ENCODE measurements around the gene ASXL3.

The ASXL3 gene

DNA sequence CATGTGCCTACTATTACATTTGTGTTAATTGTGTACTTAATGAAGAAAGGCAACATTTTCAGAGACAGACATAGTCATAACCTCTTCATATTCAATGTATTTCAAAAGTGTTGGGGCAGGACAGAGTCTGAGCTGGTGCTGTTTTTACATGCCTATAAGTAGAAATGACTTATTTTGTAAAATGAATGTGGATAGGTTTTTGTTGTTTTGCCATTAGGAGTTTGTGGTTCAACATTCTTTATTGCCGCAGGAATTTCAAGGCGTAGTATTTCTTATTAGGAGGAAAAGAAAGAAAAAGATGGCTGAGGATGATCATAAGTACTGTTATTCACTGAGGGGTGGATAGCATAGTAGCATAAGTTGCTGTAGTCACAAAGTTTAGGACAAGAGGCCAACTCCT lies 21.2 kb upstream of the ASXL3 start:
- TF ChIP-seq EZH2phosphoT487 (conservative IDR thresholded peaks at IDR 0.05; ENCODE audit: low read length) (no peak), CTCF (IDR thresholded peaks at IDR 0.05; ENCODE audit: insufficient read depth, low read length, poor library complexity, severe bottlenecking) (no peak)
- H4K20me1 ChIP-seq (ENCODE audit: low read depth, low read length): no peaks in the 10 kb centered on the region
- H3K36me3 ChIP-seq (ENCODE audit: low read length): no peaks in the 10 kb centered on the region
- H3K9me2 ChIP-seq (replicated peaks; ENCODE audit: insufficient read depth, low read length): no peaks in the 10 kb centered on the region
- no peak overlapping the region for H3K4me2 ChIP-seq (ENCODE audit: low read depth, low read length, poor library complexity, severe bottlenecking)
- H3K9me3 ChIP-seq (ENCODE audit: insufficient read depth, low read length): no peaks in the 10 kb centered on the region
- H3K79me2 ChIP-seq (ENCODE audit: insufficient read depth, low read length): no peaks in the 10 kb centered on the region
- no peak overlapping the region for H3K9ac ChIP-seq (ENCODE audit: low read length)
- H3K4me3 ChIP-seq (ENCODE audit: insufficient read depth, low read length, poor library complexity, severe bottlenecking): no peak overlapping the region
- no peak overlapping the region for H2AFZ ChIP-seq (ENCODE audit: low read depth, low read length, severe bottlenecking)
- no peak overlapping the region for H3K27ac ChIP-seq (ENCODE audit: low read depth, low read length)
- H3K27me3 ChIP-seq (ENCODE audit: low read length): no peaks in the 10 kb centered on the region
- H3F3A ChIP-seq (ENCODE audit: insufficient read depth): no peaks in the 10 kb centered on the region

GRCh38 chr18:33557706-33558105 lies 20.3 kb upstream of the ASXL3 start:
- no peaks in the 10 kb centered on the region for H3F3A ChIP-seq (ENCODE audit: insufficient read depth)
- no peak overlapping the region for H3K4me3 ChIP-seq (ENCODE audit: insufficient read depth, low read length, poor library complexity, severe bottlenecking)
- H4K20me1 ChIP-seq (ENCODE audit: low read depth, low read length): no peaks in the 10 kb centered on the region
- H2AFZ ChIP-seq (ENCODE audit: low read depth, low read length, severe bottlenecking): no peak overlapping the region
- no peaks in the 10 kb centered on the region for H3K27me3 ChIP-seq (ENCODE audit: low read length)
- H3K36me3 ChIP-seq (ENCODE audit: low read length): no peaks in the 10 kb centered on the region
- no peaks in the 10 kb centered on the region for H3K79me2 ChIP-seq (ENCODE audit: insufficient read depth, low read length)
- TF ChIP-seq CTCF (IDR thresholded peaks at IDR 0.05; ENCODE audit: insufficient read depth, low read length, poor library complexity, severe bottlenecking): no peak
- no peak for TF ChIP-seq EZH2phosphoT487 (conservative IDR thresholded peaks at IDR 0.05; ENCODE audit: low read length)
- no peaks in the 10 kb centered on the region for H3K9me2 ChIP-seq (replicated peaks; ENCODE audit: insufficient read depth, low read length)
- H3K27ac ChIP-seq (ENCODE audit: low read depth, low read length): no peak overlapping the region
- H3K9me3 ChIP-seq (ENCODE audit: insufficient read depth, low read length): no peaks in the 10 kb centered on the region
- H3K4me2 ChIP-seq (ENCODE audit: low read depth, low read length, poor library complexity, severe bottlenecking): no peak overlapping the region
- H3K9ac ChIP-seq (ENCODE audit: low read length): no peak overlapping the region

DNA sequence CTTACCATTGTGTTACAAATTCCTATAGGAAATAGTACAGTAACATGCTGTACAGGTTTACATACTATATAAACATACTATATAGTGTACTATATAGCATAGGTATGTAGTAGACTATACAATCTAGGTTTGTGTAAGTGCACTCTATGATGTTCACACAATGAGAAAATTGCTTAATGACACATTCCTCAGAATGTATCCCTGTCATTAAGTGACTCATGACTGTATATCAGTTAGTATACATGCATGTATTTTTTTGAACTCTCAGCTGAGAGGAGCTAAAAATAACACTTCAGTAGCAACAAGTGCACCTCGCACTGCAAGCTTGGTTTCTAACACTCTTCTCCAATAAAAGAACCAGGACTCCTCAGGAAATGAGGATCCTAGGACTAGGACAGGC lies 19.5 kb upstream of the ASXL3 start:
- Histone ChIP-seq H3K9me3 (ENCODE audit: insufficient read depth, low read length) (no peaks in the 10 kb centered on the region), H3F3A (ENCODE audit: insufficient read depth) (no peaks in the 10 kb centered on the region), H3K4me3 (ENCODE audit: insufficient read depth, low read length, poor library complexity, severe bottlenecking) (no peak overlapping the region), H3K4me2 (ENCODE audit: low read depth, low read length, poor library complexity, severe bottlenecking) (no peak overlapping the region), H3K79me2 (ENCODE audit: insufficient read depth, low read length) (no peaks in the 10 kb centered on the region), H3K27ac (ENCODE audit: low read depth, low read length) (no peak overlapping the region), H3K27me3 (ENCODE audit: low read length) (no peaks in the 10 kb centered on the region), H3K9me2 (replicated peaks; ENCODE audit: insufficient read depth, low read length) (no peaks in the 10 kb centered on the region), H4K20me1 (ENCODE audit: low read depth, low read length) (no peaks in the 10 kb centered on the region), H2AFZ (ENCODE audit: low read depth, low read length, severe bottlenecking) (no peak overlapping the region), H3K36me3 (ENCODE audit: low read length) (no peaks in the 10 kb centered on the region), H3K9ac (ENCODE audit: low read length) (no peak overlapping the region)
- no peak for TF ChIP-seq CTCF (IDR thresholded peaks at IDR 0.05; ENCODE audit: insufficient read depth, low read length, poor library complexity, severe bottlenecking)
- no peak for TF ChIP-seq EZH2phosphoT487 (conservative IDR thresholded peaks at IDR 0.05; ENCODE audit: low read length)
